Sigmoid colon (tissue), 3 donors: ENCODE data around the gene TCF19.

Source experiments
- CTCF ChIP-seq, 4 experiments: fragments of 450-650 bp in 3 of 4; fragments of 200-600 bp in 1 of 4; IDR thresholded peaks; one replicate each; pipeline ENCODE4 v1.5.1; 2016 to 2019; ENCODE audit warnings: antibody characterized with exemption in 4 of 4, mild to moderate bottlenecking in 3 of 4, moderate library complexity in 2 of 4
- POLR2A ChIP-seq, 2 donors: fragments of 450-650 bp; IDR thresholded peaks; one replicate each; pipeline ENCODE4 v1.6.1; 2016; ENCODE audit warnings: antibody characterized with exemption in 2 of 2, mild to moderate bottlenecking in 2 of 2, moderate library complexity in 2 of 2

GRCh38 chr6:31208506-31208905, 50.1 kb downstream of the TCF19 start:
- TF ChIP-seq CTCF (IDR thresholded peaks at IDR 0.05) = no peak
- TF ChIP-seq POLR2A (IDR thresholded peaks at IDR 0.05) = no peak
